ENCODE data around the gene HHATL. TPM values are rescaled to one million over a fixed set of nuclear protein-coding genes. Genes with fewer than 3 reads are reported as not detected.

HHATL gene
- total RNA-seq, 3 donors from 2014 or later (not counting 1 experiment from before 2014, with no cell fraction given): not detected

DNA sequence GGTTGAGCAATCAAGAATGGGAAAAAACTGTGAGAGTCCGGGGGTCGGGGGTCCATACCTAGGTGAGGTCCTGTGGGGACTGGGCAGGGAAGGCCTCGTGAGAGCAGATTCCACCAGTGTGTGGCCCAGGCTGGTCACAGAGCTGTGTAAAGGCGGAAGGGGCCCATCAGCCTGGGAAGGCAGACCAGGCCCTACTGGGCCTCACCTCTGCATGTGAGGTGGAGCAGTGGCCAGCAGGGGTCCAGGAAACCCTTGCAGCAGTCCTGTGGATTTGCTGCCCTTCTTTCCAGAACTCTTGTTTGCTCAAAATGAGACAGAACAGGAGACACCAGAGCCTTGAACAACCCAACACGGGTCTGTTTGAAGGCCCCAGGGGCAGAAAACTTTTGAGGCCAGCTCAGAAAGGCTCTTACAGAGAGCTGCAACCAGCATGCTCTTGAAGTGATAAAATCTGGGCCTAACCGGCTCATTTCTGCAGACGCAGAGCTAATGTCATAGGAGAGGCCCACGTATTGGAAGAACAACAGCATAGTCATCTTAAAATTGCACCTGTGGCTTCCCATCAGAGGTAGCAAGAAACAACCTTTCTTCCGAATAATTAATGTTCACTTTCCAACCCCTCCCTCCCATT lies 30.3 kb upstream of the HHATL start:
- ATAC-seq: no peak
- no peaks in the 10 kb centered on the region for H3K9me3 Mint-ChIP-seq
- H3K27ac Mint-ChIP-seq: no peak overlapping the region
- no peaks in the 10 kb centered on the region for H3K9me3 ChIP-seq (ENCODE audit: control insufficient read depth, insufficient read depth, low read length)
- no peak for DNase-seq
- WGBS (ENCODE audit: insufficient coverage): 88% methylated on average over 9 of the region's 9 CpGs
- no peaks in the 10 kb centered on the region for H3K27me3 ChIP-seq (ENCODE audit: control insufficient read depth, insufficient read depth, low read length)
- H3K36me3 Mint-ChIP-seq: no peaks in the 10 kb centered on the region
- H3K4me1 ChIP-seq (ENCODE audit: control insufficient read depth, insufficient read depth, low read length): no peaks in the 10 kb centered on the region
- H3K36me3 ChIP-seq (ENCODE audit: control insufficient read depth, insufficient read depth, low read length): no peaks in the 10 kb centered on the region
- no peak overlapping the region for H3K4me3 ChIP-seq (ENCODE audit: low read length)
- TF ChIP-seq, protein P1, sequence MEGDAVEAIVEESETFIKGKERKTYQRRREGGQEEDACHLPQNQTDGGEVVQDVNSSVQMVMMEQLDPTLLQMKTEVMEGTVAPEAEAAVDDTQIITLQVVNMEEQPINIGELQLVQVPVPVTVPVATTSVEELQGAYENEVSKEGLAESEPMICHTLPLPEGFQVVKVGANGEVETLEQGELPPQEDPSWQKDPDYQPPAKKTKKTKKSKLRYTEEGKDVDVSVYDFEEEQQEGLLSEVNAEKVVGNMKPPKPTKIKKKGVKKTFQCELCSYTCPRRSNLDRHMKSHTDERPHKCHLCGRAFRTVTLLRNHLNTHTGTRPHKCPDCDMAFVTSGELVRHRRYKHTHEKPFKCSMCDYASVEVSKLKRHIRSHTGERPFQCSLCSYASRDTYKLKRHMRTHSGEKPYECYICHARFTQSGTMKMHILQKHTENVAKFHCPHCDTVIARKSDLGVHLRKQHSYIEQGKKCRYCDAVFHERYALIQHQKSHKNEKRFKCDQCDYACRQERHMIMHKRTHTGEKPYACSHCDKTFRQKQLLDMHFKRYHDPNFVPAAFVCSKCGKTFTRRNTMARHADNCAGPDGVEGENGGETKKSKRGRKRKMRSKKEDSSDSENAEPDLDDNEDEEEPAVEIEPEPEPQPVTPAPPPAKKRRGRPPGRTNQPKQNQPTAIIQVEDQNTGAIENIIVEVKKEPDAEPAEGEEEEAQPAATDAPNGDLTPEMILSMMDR (IDR thresholded peaks at IDR 0.05): no peak
- H3K27ac ChIP-seq (ENCODE audit: low read length): no peak overlapping the region
- H3K4me1 Mint-ChIP-seq: no peaks in the 10 kb centered on the region
- intact Hi-C loops (cut with micrococcal nuclease): no loop called here
- H3K4me3 Mint-ChIP-seq: no peak overlapping the region
- peaks cover 0 to 3% of the 10 kb centered on the region in 2 donors for H3K27me3 Mint-ChIP-seq (ENCODE audit: low read depth in 2 of 2)

DNA sequence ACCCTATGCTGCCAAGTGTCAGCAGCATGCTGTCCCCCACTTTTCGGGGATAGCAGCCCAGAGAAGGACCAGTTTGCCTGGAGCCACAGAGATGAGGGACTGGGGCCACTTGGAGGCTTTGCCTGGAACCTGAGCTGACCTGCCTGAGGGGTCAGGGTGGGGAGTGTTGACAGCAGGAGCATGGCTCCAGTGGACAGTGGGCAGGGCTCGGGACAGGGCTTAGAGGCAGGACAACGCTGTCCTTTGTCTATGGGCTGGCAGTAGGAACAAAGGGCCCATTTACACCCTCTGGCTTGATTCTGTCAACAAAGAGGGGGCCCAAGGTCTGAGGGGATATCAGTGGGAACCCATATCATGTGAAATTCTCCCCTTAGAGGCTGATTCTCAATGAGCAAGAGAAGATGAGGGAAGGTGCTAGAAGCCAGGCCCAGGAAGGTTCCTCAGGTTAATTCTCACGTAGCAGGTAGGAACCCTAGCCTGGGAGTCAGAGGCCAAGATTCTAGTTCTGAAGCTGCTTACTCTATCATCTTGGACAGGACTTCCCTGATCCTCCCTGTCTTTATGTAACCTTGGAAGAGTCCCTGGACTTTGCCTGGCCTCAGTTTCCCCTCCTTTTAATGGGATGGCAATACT lies 29.7 kb upstream of the HHATL start:
- Mint-ChIP-seq H3K27me3 (ENCODE audit: low read depth in 2 of 2) (peaks cover 0 to 7% of the 10 kb centered on the region in 2 donors), H3K27ac (no peak overlapping the region), H3K9me3 (no peaks in the 10 kb centered on the region), H3K36me3 (no peaks in the 10 kb centered on the region), H3K4me1 (no peaks in the 10 kb centered on the region), H3K4me3 (no peak overlapping the region)
- 84% methylated on average over 4 of the region's 4 CpGs for WGBS (ENCODE audit: insufficient coverage)
- H3K4me3 ChIP-seq (ENCODE audit: low read length): no peak overlapping the region
- H3K36me3 ChIP-seq (ENCODE audit: control insufficient read depth, insufficient read depth, low read length): no peaks in the 10 kb centered on the region
- TF ChIP-seq, protein P1 (IDR thresholded peaks at IDR 0.05): no peak
- ATAC-seq (no peak), DNase-seq (no peak)
- no peaks in the 10 kb centered on the region for H3K9me3 ChIP-seq (ENCODE audit: control insufficient read depth, insufficient read depth, low read length)
- no peaks in the 10 kb centered on the region for H3K27me3 ChIP-seq (ENCODE audit: control insufficient read depth, insufficient read depth, low read length)
- no peaks in the 10 kb centered on the region for H3K4me1 ChIP-seq (ENCODE audit: control insufficient read depth, insufficient read depth, low read length)
- H3K27ac ChIP-seq (ENCODE audit: low read length): no peak overlapping the region
- intact Hi-C loops (cut with micrococcal nuclease): no loop called here

DNA sequence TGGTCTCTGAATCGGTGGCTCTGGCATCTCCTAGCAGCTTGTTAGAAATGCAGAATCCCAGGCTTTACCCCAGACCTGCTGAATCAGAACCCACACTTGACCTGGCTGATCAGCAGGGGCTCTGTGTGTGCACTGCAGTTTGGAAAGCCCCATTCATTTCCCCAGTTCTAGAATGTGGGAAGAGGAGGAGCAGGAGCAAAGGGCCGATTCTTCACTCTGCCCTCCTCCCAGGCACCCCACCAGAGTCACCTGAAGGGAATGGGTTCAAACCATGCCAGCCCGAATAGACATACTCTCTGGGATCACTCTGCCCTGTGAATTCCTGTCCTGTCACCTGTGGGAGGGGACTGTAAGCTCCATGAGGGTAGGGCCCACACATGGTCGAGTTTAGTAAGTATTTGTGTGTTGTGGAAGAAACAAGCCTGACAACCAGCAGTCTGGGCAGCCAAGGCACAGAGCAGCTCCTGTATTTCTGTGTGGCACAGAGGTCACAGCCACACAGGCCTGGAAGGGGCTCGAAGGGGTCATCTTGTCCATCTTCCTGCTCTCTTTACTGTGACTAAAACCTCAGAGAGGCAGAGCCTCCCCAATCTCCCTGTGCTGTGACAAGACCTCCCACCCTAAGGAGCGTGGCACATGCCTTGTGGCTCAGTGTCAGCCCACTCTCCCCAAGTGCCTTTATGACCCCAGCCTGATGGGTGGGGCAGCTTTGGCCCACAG lies 29.0 kb upstream of the HHATL start:
- ATAC-seq: no peak
- 76% methylated on average over 5 of the region's 6 CpGs for WGBS (ENCODE audit: insufficient coverage)
- no peak overlapping the region for H3K27ac Mint-ChIP-seq

More for the DNA sequence above, 29.0 kb upstream of the HHATL start:
- Histone ChIP-seq H3K27me3 (ENCODE audit: control insufficient read depth, insufficient read depth, low read length) (no peaks in the 10 kb centered on the region), H3K4me1 (ENCODE audit: control insufficient read depth, insufficient read depth, low read length) (no peaks in the 10 kb centered on the region), H3K9me3 (ENCODE audit: control insufficient read depth, insufficient read depth, low read length) (no peaks in the 10 kb centered on the region), H3K4me3 (ENCODE audit: low read length) (no peak overlapping the region), H3K27ac (ENCODE audit: low read length) (no peak overlapping the region), H3K36me3 (ENCODE audit: control insufficient read depth, insufficient read depth, low read length) (no peaks in the 10 kb centered on the region)
- H3K4me1 Mint-ChIP-seq: no peaks in the 10 kb centered on the region
- H3K4me3 Mint-ChIP-seq: no peak overlapping the region
- DNase-seq: no peak
- H3K27me3 Mint-ChIP-seq (ENCODE audit: low read depth in 2 of 2): peaks cover 0 to 7% of the 10 kb centered on the region in 2 donors
- intact Hi-C loops (cut with micrococcal nuclease): no loop called here
- H3K36me3 Mint-ChIP-seq: no peaks in the 10 kb centered on the region
- TF ChIP-seq, protein P1 (IDR thresholded peaks at IDR 0.05): no peak
- no peaks in the 10 kb centered on the region for H3K9me3 Mint-ChIP-seq
